Endothelial cell of umbilical vein (primary cell): ENCODE measurements around the gene ZMYM3. TPM values are rescaled to one million over a fixed set of nuclear protein-coding genes. Genes with fewer than 3 reads are reported as not detected.
"Not testable (repeated sequence)": the region's sequence is repeated elsewhere in the genome, so short reads cannot be mapped to it uniquely, and the experiment has no call there.

Experiments
- BruUV-seq: library from RNA; stranded (reverse); fragments of 400-500 nt; replicated peaks from 2 replicates; lab custom pipeline; 2021; lab: Mats Ljungman, UMichigan
- CTCF ChIA-PET: fragments of 300-600, 350-600 bp; sonication (Branson Sonifier 250); formaldehyde crosslinking; loops from one replicate; lab custom pipeline; 2021; ENCODE audit warnings: antibody characterized with exemption, inconsistent platforms; lab: Charles Lee
- POLR2A ChIA-PET: fragments of 300-600, 350-600 bp; sonication (Branson Sonifier 250); formaldehyde crosslinking; loops from one replicate; lab custom pipeline; 2021; ENCODE audit warnings: antibody characterized with exemption, inconsistent platforms; lab: Charles Lee
- DNase-seq: peaks from one replicate; pipeline ENCODE4 v3.0.0-alpha.2; 2011; ENCODE audit warnings: low read depth, low spot score
- FAIRE-seq: peaks from 2 replicates; lab custom pipeline; 2011; peaks lifted over from hg19 to GRCh38; lab: Jason Lieb, UNC
- H2AFZ ChIP-seq: 2 replicates; pipeline ENCODE4 v1.6.0; 2012; ENCODE audit warnings: low read depth, low read length, control low read depth, inconsistent platforms
- H3K27ac ChIP-seq: 2 replicates; pipeline ENCODE4 v1.5.1; 2011; ENCODE audit warnings: low read depth, mild to moderate bottlenecking, control low read depth, low read length, moderate library complexity; ENCODE audit not compliant: insufficient read depth
- H3K27me3 ChIP-seq, 2 experiments: 2 replicates each; pipeline versions ENCODE4 v1.6.0 to v1.6.1; 2011; ENCODE audit warnings: low read length in 2 of 2, mixed read lengths in 1 of 2; ENCODE audit not compliant: control insufficient read depth in 2 of 2, insufficient read depth in 2 of 2
- H3K36me3 ChIP-seq, 2 experiments: 2 replicates in 1 of 2; 3 replicates in 1 of 2; pipeline ENCODE4 v1.5.1; 2011; ENCODE audit warnings: low read length in 2 of 2, mild to moderate bottlenecking in 1 of 2, moderate library complexity in 1 of 2; ENCODE audit not compliant: control insufficient read depth in 2 of 2, insufficient read depth in 2 of 2; ENCODE audit errors: extremely low read depth in 1 of 2
- H3K4me1 ChIP-seq: 3 replicates; pipeline ENCODE4 v1.5.1; 2011; ENCODE audit warnings: mild to moderate bottlenecking, low read length; ENCODE audit not compliant: control insufficient read depth, insufficient read depth; ENCODE audit errors: extremely low read depth
- H3K4me2 ChIP-seq: 2 replicates; pipeline ENCODE4 v1.6.1; 2011; ENCODE audit warnings: low read length, control low read depth, mixed read lengths; ENCODE audit not compliant: insufficient read depth
- H3K4me3 ChIP-seq, 3 experiments: fragments of 200-600 bp in 1 of 3; sonication (generic), shearing (Covaris generic) in 1 of 3; replicated peaks in 1 of 3; 2 replicates each; pipeline ENCODE4 v1.5.1; 2011 to 2016; ENCODE audit warnings: control low read depth in 3 of 3, low read length in 3 of 3, mild to moderate bottlenecking in 2 of 3, inconsistent platforms in 1 of 3, low read depth in 1 of 3, moderate library complexity in 1 of 3; ENCODE audit not compliant: insufficient read depth in 1 of 3
- H3K79me2 ChIP-seq: 2 replicates; pipeline ENCODE4 v1.6.0; 2012; ENCODE audit warnings: low read length, inconsistent platforms; ENCODE audit not compliant: control insufficient read depth, insufficient read depth
- H3K9ac ChIP-seq: replicated peaks from 2 replicates; pipeline ENCODE3; 2011; ENCODE audit warnings: low read length, control low read depth; ENCODE audit not compliant: insufficient read depth; ENCODE audit errors: extremely low read depth
- H3K9me1 ChIP-seq: replicated peaks from 3 replicates; pipeline ENCODE4 v1.6.0; 2011; ENCODE audit warnings: mild to moderate bottlenecking, low read length; ENCODE audit not compliant: control insufficient read depth, insufficient read depth; ENCODE audit errors: extremely low read depth
- H3K9me3 ChIP-seq: replicated peaks from 2 replicates; pipeline ENCODE4 v1.5.1; 2012; ENCODE audit warnings: low read length, inconsistent platforms; ENCODE audit not compliant: control insufficient read depth, insufficient read depth
- H4K20me1 ChIP-seq: replicated peaks from 2 replicates; pipeline ENCODE3; 2011; ENCODE audit warnings: mild to moderate bottlenecking, low read length; ENCODE audit not compliant: control insufficient read depth, insufficient read depth; ENCODE audit errors: extremely low read depth
- CTCF ChIP-seq, 2 donors: IDR thresholded peaks; 1 replicate in 1 of 2; 2 replicates in 1 of 2; pipeline ENCODE4 v1.5.1; 2011; ENCODE audit warnings: low read length in 2 of 2, mild to moderate bottlenecking in 2 of 2, moderate library complexity in 2 of 2, control low read depth in 1 of 2, inconsistent platforms in 1 of 2, low read depth in 1 of 2; ENCODE audit not compliant: insufficient read depth in 1 of 2; ENCODE audit errors: extremely low read depth in 1 of 2
- GATA2 ChIP-seq: IDR thresholded peaks from 2 replicates; pipeline ENCODE4 v1.7.0; 2011; ENCODE audit warnings: low read depth, mild to moderate bottlenecking, moderate library complexity, mixed read lengths, low read length; ENCODE audit not compliant: insufficient read length, insufficient read depth
- MAX ChIP-seq: IDR thresholded peaks from 2 replicates; pipeline ENCODE4 v1.6.1; 2011; ENCODE audit not compliant: insufficient read depth, insufficient read length
- POLR2A ChIP-seq: IDR thresholded peaks from 2 replicates; pipeline ENCODE4 v1.6.1; 2012; ENCODE audit warnings: low read depth, mild to moderate bottlenecking, control low read depth, low read length
- dilution Hi-C: fragments of 300-500 bp; cut with MboI; formaldehyde crosslinking; loops from one replicate; pipeline ENCODE4 v1.15.0; 2019; ENCODE audit warnings: low sequenced_read_pairs; ENCODE audit not compliant: extremely low pct_ligation_motif_present
- intact Hi-C: fragments of 100-400 bp; cut with micrococcal nuclease; formaldehyde crosslinking; loops from one replicate; pipeline ENCODE4 v1.10.0; 2022
- polyA plus RNA-seq, 4 experiments: library from polyadenylated mRNA; depleted of rRNA in 3 of 4; stranded (reverse) in 3 of 4; unstranded in 1 of 4; fragments of >200 nt; gene quantifications; 2 replicates each; pipeline versions ENCODE4 v1.2.1 to v1.2.3, GENCODE V29; 2011 to 2012; ENCODE audit warnings: missing spikeins in 1 of 4
- total RNA-seq: library from RNA; stranded (reverse); gene quantifications from 2 replicates; pipeline ENCODE4 v1.2.3, GENCODE V29; 2021

Gene ZMYM3
- total and polyA plus RNA-seq, 2 donors (not counting 3 experiments of a cell fraction or from before 2014, with no cell fraction given): 26.5 to 32.9 TPM

- POLR2A ChIA-PET: interaction anchor here (0.7 to 1.0 kb wide), 8 partner anchors 9 to 100 kb away, joined by 3 to 10 read pairs (median 5); partner anchors contain the start of genes ITGB1BP2, TAF1 and ZMYM3
- no peak for DNase-seq
- Histone ChIP-seq H3K27me3 (no peaks in the 10 kb centered on the region), H3K79me2 (peaks cover 42% of the 10 kb centered on the region), H3K36me3 (no peaks in the 10 kb centered on the region), H3K9ac (peak overlapping the region; percentile 99), H3K4me3 (peak overlapping the region in 2 of 3 experiments; percentile 22 to 35), H3K27ac (peak overlapping the region; percentile 97), H3K4me2 (peak overlapping the region; percentile 52), H3K4me1 (peaks cover 13% of the 10 kb centered on the region), H2AFZ (peak overlapping the region; percentile 73), H4K20me1 (peaks cover 3% of the 10 kb centered on the region), H3K9me3 (no peaks in the 10 kb centered on the region), H3K9me1 (no peaks in the 10 kb centered on the region)
- BruUV-seq: TSS peak; percentile 12
- dilution Hi-C loops (no loop called here), intact Hi-C loops (loop anchor here (1.0 kb wide), 3 partner anchors 28 to 100 kb away; partner anchors contain the start of genes TAF1 and ZMYM3)
- no peak for TF ChIP-seq CTCF (IDR thresholded peaks at IDR 0.05; ENCODE audit: extremely low read depth in 1 of 2, insufficient read depth in 1 of 2, low read depth in 1 of 2, low read length in 2 of 2)
- TF ChIP-seq MAX: no peak
- TF ChIP-seq POLR2A: peak; percentile 20
- TF ChIP-seq GATA2: no peak
- no peak for FAIRE-seq
- CTCF ChIA-PET: interaction anchor here (0.9 to 1.4 kb wide), 3 partner anchors 10 to 37 kb away, joined by 3 to 6 read pairs (median 4); partner anchors contain the start of gene ZMYM3
These were observed 28.8 kb upstream of the ZMYM3 start for GRCh38 chrX:71282514-71283402.

GRCh38 chrX:71281300-71281699 lies 27.4 kb upstream of the ZMYM3 start:
- H3K27ac ChIP-seq, CTCF ChIA-PET, dilution Hi-C loops, H3K9me3 ChIP-seq, H3K4me2 ChIP-seq, intact Hi-C loops, H3K27me3 ChIP-seq, H3K9ac ChIP-seq, H3K36me3 ChIP-seq, FAIRE-seq, DNase-seq, H3K9me1 ChIP-seq, H3K4me3 ChIP-seq, H4K20me1 ChIP-seq, H2AFZ ChIP-seq, BruUV-seq, POLR2A ChIA-PET: not testable (repeated sequence)
- peaks cover 27% of the 10 kb centered on the region for H3K79me2 ChIP-seq
- H3K4me1 ChIP-seq: peaks cover 13% of the 10 kb centered on the region

- H3K4me3 ChIP-seq, H3K9me3 ChIP-seq, FAIRE-seq, H3K4me1 ChIP-seq, DNase-seq, H3K27ac ChIP-seq, H3K4me2 ChIP-seq, H4K20me1 ChIP-seq, CTCF ChIA-PET, H3K27me3 ChIP-seq, dilution Hi-C loops, H3K36me3 ChIP-seq, BruUV-seq, H3K9ac ChIP-seq, POLR2A ChIA-PET, H3K79me2 ChIP-seq, H2AFZ ChIP-seq, H3K9me1 ChIP-seq, intact Hi-C loops: not testable (repeated sequence)
These were observed 18.4 kb upstream of the ZMYM3 start for GRCh38 chrX:71272313-71272712.
